Bone marrow (tissue), 2 donors: ENCODE measurements around the gene DLG2.

Experiments
- DNase-seq, 2 donors: peaks; one replicate each; lab custom pipeline; 2025; lab: John Stamatoyannopoulos, UW

DLG2 gene

DNA sequence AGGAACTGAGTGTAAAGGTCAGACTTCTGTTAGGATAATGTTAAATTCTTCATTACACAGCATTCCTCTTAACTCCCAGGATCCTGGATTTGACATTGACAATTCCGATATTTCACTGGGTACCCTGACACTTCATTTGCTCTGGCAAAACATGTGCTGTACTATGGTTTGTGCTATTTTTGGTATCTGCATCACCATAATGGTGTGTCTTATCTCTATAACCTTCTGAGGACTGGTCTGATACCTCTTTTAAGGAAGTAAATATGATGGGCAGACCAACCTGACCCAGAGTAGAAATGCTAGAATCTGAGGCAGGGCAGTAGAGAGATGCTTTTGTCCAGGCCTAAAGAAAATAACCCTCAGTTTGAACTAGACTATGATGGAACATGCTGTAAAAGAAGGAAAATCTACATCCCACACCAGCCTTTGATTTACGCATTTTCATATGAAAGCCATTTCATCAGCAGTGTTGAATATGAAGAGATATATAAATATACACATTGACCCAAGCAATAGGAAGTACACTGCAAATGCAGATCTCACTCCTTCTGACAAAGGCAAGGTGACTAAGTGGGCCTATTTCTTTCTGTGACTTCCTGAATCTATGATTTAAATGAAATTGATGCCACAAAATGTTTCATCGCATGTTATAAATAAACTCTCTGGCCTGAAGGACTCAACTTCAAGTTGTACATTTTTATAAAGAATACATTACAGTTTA lies 966.7 kb downstream of the DLG2 start:
- no peak for DNase-seq

- DNase-seq, result no peak
Observed at GRCh38 chr11:84655712-84656111, 971.4 kb downstream of the DLG2 start.

- DNase-seq, result no peak
Observed at GRCh38 chr11:84648471-84648870, 978.7 kb downstream of the DLG2 start.

DNA sequence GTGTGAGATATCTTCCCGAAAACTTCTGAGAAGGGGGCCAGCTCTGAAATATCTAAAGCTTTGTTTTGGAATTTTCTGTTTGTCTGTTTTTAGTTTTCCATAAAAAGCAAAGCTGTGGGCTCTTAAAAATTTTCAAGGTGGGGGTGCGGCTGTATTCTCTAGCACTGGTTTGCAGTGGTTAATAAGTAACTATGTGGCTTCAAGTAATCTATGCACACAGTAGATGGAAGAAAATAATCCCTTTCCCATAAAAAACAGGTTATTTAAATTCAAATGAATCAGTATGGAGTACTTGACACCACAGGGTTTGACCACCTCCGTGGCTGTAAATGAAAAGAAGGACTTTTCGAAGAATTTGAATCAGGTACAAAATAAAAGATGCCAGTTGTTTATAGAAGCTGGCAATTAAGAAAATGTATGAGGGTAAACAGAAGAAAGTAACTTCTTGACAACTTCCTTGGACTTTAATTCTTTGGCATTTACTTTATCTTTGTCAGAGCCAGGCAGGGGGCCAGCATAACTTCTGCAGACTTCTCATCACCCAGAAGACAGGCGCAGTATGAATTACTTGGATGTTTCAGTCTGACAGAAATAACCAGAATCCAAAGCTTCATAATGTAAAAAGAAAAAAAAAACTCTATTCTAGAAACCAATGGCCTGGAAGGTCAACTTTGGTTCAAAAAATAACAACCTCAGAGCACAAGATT lies 981.0 kb downstream of the DLG2 start:
- no peak for DNase-seq

DNA sequence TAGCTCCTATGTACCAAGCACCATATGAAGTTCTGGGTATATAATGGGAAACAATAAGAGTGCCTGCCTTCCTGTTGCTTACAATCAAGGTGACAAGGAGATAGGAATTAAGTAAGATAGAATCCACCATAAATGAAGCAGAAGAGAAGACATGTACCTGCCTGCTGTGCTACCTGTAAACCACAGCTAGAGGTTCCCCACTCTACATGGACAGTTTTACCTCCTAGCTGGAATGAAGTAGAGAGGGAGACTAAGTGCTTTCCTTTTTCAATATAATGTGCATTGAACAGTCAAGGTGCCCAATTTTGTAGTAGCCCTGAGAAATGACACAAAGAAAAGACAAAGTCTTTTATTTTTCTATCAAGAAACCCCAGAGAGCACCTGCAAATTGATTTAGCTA lies 984.6 kb downstream of the DLG2 start:
- DNase-seq, result no peak

DNA sequence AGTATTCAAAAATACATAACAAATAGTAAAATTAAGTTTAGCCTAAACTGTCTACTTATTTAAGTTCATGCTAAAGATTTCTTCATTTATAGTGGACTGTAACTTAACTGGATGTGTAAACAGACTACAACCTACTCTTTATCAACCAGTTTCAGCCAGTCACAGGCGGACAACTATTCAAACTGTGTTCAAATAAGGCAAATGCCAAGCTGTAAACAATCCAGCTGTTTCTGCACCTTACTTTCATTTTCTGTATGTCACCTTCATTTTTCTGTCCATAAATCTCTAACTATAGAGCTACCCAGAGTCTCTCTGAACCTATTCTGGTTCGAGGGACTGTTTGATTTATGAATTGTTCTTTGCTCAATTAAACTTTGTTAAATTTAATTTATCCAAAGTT lies 992.8 kb downstream of the DLG2 start:
- DNase-seq, result no peak

GRCh38 chr11:84628871-84629620 lies 998.1 kb downstream of the DLG2 start:
- no peak for DNase-seq

DNA sequence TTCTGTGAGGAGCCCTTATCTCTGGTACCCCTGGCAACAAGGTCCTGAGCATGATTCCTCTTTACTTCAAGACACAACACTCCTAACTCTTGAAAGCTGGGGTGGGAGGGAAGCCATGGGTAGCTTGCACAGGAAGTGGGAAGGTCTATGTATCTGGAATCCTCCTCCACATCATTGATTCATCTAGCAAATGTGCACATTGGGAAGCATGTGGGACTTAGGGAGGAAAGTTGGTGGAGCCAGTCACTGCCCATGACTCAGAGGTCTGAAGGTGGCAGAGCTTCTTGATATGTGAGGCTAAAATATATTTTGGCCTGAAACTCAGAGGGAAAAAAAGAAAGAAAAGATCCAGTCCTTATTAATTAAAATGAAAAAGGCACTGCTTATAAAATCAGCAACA lies 1000.9 kb downstream of the DLG2 start:
- no peak for DNase-seq

GRCh38 chr11:84612645-84613044 lies 1014.5 kb downstream of the DLG2 start:
- DNase-seq, result no peak

DNA sequence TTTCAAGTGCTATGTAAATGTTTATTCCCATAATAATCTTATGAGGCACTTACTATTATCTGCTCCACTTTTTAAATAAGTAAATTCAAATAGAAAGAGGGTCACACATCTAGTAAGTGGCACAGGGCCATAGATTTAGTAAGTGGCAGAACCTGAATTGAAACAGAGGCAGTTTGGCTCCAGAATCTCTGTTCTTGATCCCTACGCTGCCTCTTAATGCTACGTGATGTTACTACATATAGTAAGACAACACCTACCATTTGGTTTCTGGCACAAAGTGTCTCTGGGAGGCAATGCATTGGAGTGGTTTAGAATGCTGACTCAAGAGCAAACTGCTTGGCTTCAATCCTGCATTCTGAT lies 1018.3 kb downstream of the DLG2 start:
- no peak for DNase-seq

DNA sequence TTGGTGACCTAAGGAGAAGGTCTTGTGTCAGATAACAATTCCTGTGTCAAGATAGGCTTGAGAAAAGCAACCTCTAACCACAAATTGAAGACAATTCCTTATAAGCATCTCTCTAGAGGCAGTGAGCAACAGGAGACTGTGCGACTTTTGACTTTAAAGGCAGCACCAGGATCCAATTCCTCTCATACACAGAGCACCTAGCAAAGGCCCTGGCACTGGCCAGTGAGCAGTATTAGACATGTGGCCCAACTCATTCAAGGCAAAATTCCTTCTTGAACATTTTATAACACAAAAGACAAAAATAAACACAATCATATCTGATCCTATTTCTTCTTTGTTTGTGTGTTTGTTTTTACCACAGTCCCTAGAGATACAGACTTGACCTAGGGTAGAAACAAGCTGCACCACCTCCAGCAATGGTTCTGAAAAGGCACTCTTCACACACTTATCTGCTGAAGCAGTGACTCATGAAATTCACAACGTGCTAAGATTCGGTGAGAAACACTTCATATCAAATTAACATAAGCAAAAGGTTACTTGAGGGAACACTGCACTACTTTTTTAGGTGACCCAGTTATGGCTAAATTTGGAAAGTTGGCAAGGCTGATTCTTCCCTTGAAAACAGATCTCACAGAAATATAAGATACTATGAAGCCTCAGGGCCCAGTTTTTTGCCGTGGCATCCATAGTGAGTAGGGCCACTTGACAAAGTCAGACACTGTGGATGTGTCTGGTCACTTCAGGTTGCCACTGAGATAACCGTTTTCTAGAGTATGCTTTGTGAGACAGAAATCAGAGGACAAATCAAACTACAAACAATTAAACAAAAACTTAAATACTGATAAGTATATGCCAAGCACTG lies 1018.9 kb downstream of the DLG2 start:
- DNase-seq, result no peak

- DNase-seq, result no peak
Observed at GRCh38 chr11:84594602-84595001, 1032.5 kb downstream of the DLG2 start.

DNA sequence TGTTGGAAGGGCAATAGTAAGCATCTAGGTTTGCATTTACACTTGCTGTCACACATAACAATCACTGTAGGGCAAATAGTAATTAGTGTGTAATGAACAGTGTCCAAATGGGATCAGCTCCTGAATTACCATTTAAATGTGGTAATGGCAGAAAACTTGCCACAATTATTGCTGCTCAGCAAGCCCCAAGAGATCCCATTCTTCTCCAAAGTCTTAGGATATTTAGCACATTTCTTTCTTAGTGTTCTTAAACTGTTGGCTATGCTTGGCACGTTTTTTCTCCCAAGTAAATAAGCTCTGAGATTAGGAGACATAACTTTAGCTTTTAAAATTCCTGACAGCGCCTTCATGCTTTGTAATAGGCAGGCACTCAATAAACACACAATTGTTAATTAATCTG lies 1037.0 kb downstream of the DLG2 start:
- DNase-seq, result no peak

DNA sequence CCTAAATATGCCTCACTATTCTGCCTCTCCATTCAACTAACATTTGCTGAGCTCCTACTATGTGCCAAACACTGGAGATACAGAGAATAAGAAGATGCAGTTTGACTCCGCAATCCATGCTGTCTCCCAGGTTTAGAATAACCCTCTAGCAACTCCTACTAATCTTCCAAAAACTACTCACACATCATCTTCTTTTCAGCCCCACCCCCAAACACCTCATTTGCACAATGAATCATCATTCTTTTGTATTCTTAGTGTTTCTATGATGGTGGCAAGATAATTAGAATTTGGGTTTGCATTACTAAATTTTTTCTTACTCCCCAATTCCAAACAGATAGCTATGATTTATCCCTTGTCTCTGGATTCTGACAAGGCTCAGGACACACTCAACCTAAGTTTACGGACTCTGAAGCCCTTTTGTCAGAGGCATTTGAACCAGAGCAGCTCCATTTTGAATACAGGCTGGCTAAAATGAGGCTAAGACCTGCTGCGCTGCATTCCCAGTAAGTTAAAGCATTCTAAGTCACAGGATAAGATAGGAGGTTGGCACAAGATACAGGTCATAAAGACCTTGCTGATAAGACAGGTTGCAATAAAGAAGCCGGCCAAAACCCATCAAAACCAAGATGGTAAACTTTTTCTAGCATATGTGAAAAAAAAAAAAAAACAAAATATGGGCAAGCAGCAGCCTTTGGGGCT lies 1038.9 kb downstream of the DLG2 start:
- DNase-seq, result no peak

- no peak for DNase-seq
Observed at GRCh38 chr11:84583106-84583505, 1044.0 kb downstream of the DLG2 start.

GRCh38 chr11:84581083-84581482 lies 1046.1 kb downstream of the DLG2 start:
- no peak for DNase-seq

DNA sequence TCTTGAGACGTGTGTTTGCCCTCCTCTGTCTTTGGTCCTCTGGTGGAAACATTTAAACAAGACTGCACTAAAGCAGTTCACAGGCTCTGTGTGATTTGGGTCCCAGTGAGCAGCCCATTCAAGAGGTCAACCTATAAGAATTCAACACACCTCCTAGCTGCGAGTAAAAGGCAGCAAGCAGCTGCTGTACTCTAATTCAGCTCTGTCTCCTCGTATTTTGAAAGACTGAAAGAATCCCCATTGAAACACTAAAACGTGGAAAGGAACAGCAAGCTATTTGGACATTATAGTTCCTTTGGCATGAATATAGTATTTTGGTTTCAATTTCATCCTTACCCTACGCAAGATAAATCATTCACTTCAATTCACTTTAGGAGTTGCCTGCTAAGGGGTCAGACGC lies 1046.7 kb downstream of the DLG2 start:
- no peak for DNase-seq

- DNase-seq, result no peak
Observed at GRCh38 chr11:84573868-84574267, 1053.3 kb downstream of the DLG2 start.

GRCh38 chr11:84566671-84567070 lies 1060.5 kb downstream of the DLG2 start:
- DNase-seq, result no peak

DNA sequence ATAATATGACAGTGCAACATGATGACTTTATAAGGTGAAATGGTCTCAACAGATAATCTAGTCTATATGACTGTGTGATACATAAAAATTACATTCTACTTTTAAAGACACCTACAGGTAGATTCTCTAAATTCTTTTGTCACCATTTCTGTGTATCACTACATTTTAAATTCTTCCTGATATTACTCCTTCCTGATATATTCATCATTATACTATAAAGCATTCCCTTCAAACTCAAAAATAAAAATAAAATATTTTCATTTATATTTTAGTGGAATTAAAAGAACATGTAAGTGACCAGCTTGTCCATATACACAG lies 1062.3 kb downstream of the DLG2 start:
- no peak for DNase-seq

DNA sequence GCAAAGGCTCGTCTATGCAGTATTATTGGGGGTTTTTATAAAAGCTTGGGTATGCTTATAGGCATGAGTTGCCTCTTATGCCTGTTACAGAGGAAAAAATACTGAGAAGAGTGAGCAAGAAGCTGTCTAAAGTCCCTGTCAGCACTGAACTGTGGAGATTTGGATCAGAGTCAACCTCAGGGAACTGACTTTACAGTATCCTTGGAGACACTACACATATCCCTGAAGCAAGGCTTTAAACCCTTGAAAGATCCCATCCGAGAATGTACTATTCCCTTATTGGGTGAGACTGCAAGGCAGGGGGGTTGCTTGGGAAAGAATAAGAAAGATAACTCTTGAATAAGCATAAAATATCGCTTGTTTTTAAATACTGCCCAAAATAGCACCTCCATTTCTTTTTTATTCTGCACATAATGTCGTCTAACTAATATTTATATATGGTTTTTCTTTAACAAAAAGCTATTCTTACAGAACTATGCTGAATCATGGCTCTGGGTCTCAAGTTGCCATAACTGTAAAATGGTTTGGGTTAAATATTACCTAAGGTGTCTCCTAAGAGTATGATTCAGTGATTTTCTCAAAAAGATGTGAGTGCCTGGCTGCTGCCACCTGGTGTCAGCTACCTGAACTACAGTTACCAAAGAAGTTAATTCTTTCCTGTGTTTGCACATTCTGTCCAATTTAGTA lies 1062.8 kb downstream of the DLG2 start:
- DNase-seq, result peak in 1 of 2 donors; percentile 8
